ENCODE results near the gene AP3B2.

Gene AP3B2

GRCh38 chr15:82697735-82698407, 11.8 kb downstream of the AP3B2 start:
- no peak for DNase-seq (ENCODE audit: low read depth in 3 of 3)

- no peak for DNase-seq (ENCODE audit: low read depth in 3 of 3)
These were observed 17.5 kb downstream of the AP3B2 start for GRCh38 chr15:82692171-82692570.

GRCh38 chr15:82689147-82689546, 20.5 kb downstream of the AP3B2 start:
- no peak for DNase-seq (ENCODE audit: low read depth in 3 of 3)

GRCh38 chr15:82688691-82689090, 21.0 kb downstream of the AP3B2 start:
- DNase-seq (ENCODE audit: low read depth in 3 of 3): no peak

DNA sequence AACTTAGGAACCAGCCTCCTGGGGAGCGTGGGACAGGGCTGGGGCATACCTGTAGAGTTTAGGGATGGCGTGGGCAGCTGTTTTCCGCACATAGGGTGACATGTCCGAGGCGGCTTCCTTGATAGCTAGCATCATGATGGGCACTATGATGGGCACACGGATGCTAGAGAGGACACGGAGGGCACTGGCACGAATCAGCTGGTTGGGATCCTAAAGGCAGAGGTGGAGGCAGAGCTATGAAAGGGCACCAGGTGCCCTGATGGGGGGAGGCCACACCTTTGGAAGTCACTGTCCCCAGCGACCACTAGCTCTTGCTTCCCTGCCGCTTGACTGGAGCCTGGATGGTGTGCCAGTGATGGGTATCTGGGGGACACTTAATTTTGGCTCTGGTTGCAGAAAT, 28.3 kb downstream of the AP3B2 start:
- no peak for DNase-seq (ENCODE audit: low read depth in 3 of 3)

DNA sequence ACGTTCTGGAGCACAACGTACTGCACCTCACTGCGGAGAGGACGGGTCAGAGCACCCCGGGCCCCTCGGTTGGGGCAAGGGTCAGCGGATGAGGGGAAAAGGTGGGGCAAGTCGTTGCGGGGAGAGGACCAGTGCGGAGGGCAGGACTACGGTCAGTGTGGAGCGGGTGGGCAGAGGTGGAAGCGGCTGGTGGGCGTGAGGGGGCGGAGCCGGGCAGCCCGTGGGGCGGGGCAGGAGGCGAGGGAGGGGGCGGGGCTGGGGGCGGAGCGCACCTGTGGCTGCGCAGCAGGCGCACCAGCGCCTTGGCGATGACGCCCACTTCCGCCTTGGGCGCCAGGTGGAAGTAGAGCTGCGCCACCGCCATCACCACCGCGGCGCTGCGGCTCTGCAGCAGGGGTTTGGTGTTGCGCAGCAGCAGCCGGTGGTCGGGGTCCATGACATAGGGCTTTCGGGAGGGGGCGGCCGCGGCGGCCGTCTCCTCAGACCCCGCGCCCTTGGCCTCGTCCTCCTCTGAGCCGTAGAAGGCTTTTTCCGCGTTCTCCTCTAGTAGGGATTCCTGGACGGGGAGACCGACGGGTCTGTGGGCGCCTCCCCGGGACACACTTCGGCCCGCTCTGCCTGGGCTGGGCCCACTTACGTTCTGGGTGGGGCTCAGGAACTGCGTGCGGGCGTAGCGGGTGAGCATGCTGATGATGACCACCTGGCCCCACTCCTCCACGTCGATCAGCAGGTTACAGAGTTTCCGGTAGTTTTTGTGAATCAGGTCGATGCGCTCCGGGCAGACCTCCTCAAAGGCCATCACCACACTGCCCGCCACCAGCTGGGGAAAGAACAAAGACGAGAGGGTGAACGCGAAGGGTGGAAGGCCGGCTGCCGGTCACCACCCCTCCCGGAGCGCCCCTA, 29.2 kb downstream of the AP3B2 start:
- DNase-seq (ENCODE audit: low read depth in 3 of 3): peak; percentile 58 to 77 (median 59)

DNA sequence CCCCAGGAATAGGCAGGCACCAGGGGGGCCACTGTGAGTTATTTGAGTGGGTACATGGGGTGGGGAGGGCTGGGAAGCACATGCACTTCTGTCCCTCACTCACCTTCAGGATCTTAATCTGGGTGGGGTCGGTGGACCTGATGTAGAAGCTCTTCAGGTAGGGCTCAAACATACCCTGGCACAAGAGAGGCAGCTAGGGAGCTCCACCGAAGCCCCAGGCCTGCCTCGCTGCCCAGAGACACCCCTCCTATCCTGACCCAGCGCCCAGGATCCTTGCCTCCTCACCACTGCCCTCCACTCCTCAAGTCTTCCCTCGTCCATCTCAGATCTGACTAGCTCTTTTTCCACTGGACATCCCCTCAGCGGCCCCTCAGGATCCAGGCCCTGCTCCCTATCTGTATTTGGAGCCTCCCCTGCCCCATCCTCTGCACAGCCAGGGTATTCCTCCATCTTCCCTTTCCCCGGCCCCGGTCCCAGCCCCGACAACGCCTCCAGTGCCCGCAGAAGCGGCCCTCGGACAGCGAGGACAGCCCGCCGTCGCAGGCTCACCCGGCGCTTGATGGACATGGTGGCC, 30.0 kb downstream of the AP3B2 start:
- no peak for DNase-seq (ENCODE audit: low read depth in 3 of 3)

- no peak for DNase-seq (ENCODE audit: low read depth in 3 of 3)
These were observed 31.9 kb downstream of the AP3B2 start for GRCh38 chr15:82677720-82678323.

DNA sequence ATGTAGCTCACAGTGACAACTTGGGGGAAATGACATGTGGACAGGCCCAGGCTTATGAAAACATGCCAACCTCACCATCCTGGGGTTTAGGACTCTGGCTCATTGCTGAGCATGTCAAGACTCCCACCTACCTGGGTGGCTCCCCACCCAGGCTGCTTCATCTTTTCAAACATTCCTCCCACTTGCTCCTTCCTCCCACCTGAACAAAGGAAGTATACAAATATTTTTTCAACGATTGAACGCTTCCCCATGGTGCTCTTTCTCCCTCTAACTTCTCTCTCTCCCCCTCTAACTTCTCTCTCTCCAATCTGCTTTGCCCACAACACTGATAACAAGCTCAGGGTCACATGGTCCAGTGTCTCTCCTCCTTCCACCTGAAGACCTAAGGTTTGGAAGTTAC, 34.8 kb downstream of the AP3B2 start:
- DNase-seq (ENCODE audit: low read depth in 3 of 3): no peak

GRCh38 chr15:82670699-82671098, 39.0 kb downstream of the AP3B2 start:
- no peak for DNase-seq (ENCODE audit: low read depth in 3 of 3)

GRCh38 chr15:82666606-82667005, 43.1 kb downstream of the AP3B2 start:
- no peak for DNase-seq (ENCODE audit: low read depth in 3 of 3)

GRCh38 chr15:82664021-82664420, 45.7 kb downstream of the AP3B2 start:
- DNase-seq (ENCODE audit: low read depth in 3 of 3): no peak

GRCh38 chr15:82663186-82663600, 46.5 kb downstream of the AP3B2 start:
- DNase-seq (ENCODE audit: low read depth in 3 of 3): peak in 1 of 3 experiments; percentile 47

GRCh38 chr15:82662641-82663040, 47.0 kb downstream of the AP3B2 start:
- no peak for DNase-seq (ENCODE audit: low read depth in 3 of 3)

DNA sequence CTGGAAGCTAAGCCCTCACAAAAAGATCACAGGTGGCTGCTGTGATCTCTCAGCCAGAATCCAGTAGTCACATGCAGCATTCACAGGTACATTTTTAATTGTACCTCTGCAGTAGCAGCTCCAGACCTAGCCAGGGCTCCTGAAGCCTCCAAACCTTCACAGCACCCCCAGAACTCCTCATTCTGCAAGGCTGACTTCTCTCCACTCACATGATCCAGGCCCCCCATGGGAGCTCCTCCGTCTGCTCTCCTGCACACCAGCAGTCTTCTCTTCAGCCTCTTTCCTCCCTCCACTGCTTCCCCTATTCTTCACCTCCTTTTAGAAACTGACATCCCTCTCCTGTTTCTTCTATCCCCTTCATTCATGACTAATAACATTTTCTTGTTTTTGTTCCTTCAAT, 49.3 kb downstream of the AP3B2 start:
- no peak for DNase-seq (ENCODE audit: low read depth in 3 of 3)

- DNase-seq (ENCODE audit: low read depth in 3 of 3): no peak
These were observed 52.9 kb downstream of the AP3B2 start for GRCh38 chr15:82656641-82657266.

GRCh38 chr15:82655606-82656005, 54.1 kb downstream of the AP3B2 start:
- DNase-seq (ENCODE audit: low read depth in 3 of 3): no peak

GRCh38 chr15:82653483-82654168, 56.0 kb downstream of the AP3B2 start:
- no peak for DNase-seq (ENCODE audit: low read depth in 3 of 3)

GRCh38 chr15:82651708-82652107, 58.0 kb downstream of the AP3B2 start:
- DNase-seq (ENCODE audit: low read depth in 3 of 3): no peak

- DNase-seq (ENCODE audit: low read depth in 3 of 3): no peak
These were observed 59.5 kb downstream of the AP3B2 start for GRCh38 chr15:82650046-82650670.
